Measurements from ENCODE around the gene ENTHD1.

DNA sequence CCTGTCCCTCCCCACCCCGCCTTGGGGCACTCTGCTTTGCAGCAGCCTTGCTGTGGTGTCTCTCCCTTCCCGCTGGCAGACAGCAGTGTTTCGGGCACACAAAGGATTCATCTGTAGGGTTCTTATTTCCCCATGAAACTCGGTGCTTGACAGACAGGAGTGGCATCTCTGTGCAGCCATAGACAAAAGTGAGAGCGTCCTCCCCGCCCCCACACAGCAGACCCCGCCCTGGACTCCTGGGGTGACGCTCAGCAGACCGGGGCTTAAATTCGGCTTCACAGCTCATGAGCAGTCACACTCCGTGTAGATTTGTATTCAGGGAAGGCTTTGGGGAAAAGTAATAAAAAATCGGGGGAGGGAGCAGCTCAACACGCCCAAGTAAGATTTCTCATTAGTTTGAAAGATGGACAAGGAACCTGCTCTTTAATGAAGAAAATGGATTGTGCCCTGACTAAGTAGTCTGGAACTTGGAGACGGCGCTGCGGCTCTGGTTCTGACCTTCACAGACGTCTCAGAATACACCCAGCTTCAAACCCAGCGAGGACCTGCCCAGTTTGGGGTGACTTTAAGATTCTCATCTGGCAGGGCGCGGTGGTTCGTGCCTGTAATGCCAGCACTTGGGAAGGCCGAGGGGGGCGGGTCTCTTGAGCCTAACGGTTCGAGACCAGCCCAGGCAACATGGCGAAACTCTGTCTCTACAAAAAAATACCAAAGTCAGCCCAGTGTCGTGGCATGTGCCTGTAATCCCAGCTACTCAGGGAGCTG is 187.0 kb downstream of the ENTHD1 start:
- TF ChIP-seq, protein P1, sequence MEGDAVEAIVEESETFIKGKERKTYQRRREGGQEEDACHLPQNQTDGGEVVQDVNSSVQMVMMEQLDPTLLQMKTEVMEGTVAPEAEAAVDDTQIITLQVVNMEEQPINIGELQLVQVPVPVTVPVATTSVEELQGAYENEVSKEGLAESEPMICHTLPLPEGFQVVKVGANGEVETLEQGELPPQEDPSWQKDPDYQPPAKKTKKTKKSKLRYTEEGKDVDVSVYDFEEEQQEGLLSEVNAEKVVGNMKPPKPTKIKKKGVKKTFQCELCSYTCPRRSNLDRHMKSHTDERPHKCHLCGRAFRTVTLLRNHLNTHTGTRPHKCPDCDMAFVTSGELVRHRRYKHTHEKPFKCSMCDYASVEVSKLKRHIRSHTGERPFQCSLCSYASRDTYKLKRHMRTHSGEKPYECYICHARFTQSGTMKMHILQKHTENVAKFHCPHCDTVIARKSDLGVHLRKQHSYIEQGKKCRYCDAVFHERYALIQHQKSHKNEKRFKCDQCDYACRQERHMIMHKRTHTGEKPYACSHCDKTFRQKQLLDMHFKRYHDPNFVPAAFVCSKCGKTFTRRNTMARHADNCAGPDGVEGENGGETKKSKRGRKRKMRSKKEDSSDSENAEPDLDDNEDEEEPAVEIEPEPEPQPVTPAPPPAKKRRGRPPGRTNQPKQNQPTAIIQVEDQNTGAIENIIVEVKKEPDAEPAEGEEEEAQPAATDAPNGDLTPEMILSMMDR (IDR thresholded peaks at IDR 0.05) = no peak
- no peak for TF ChIP-seq POLR2A (IDR thresholded peaks at IDR 0.05)

Measured in Peyer's patch (tissue), 4 donors.